A673 (cell line): ENCODE measurements around the gene LAMB4. TPM values are rescaled to one million over a fixed set of nuclear protein-coding genes. Genes with fewer than 3 reads are reported as not detected.

Experiments used
- BruUV-seq: library from RNA; stranded (reverse); fragments of 400-500 nt; replicated peaks from 2 replicates; lab custom pipeline; 2021; lab: Mats Ljungman, UMichigan
- CTCF ChIA-PET: fragments of 300-600 bp; sonication (Branson Sonifier 250); formaldehyde crosslinking; loops from one replicate; lab custom pipeline; 2022; ENCODE audit warnings: antibody characterized with exemption; lab: Charles Lee
- POLR2A ChIA-PET: fragments of 300-600 bp; sonication (Branson Sonifier 250); formaldehyde crosslinking; loops from one replicate; lab custom pipeline; 2022; ENCODE audit warnings: antibody characterized with exemption; ENCODE audit not compliant: low non-redundant PET; lab: Charles Lee
- DNase-seq: peaks from one replicate; pipeline ENCODE4 v3.0.0-alpha.2; 2015; ENCODE audit warnings: low spot score
- H3K27ac ChIP-seq: fragments of 200-600 bp; sonication (generic); 2 replicates; pipeline ENCODE4 v1.5.1; 2016; ENCODE audit warnings: mixed run types, low read depth, mild to moderate bottlenecking, mixed read lengths, antibody characterized with exemption, low read length; ENCODE audit not compliant: poor library complexity, severe bottlenecking
- H3K27me3 ChIP-seq: fragments of 200-600 bp; sonication (generic); replicated peaks from 2 replicates; pipeline ENCODE4 v1.6.1; 2017; ENCODE audit warnings: mixed run types, low read depth, mild to moderate bottlenecking, mixed read lengths, antibody characterized with exemption, low read length; ENCODE audit not compliant: insufficient read depth, poor library complexity
- H3K36me3 ChIP-seq: fragments of 200-600 bp; sonication (generic); 2 replicates; pipeline ENCODE4 v1.6.1; 2016; ENCODE audit warnings: mixed run types, mild to moderate bottlenecking, mixed read lengths, antibody characterized with exemption, low read length; ENCODE audit not compliant: insufficient read depth, poor library complexity, severe bottlenecking
- H3K4me1 ChIP-seq: fragments of 200-600 bp; sonication (generic); 2 replicates; pipeline ENCODE4 v1.6.1; 2017; ENCODE audit warnings: mixed run types, mild to moderate bottlenecking, mixed read lengths, antibody characterized with exemption, low read length; ENCODE audit not compliant: insufficient read depth, poor library complexity, severe bottlenecking
- H3K4me3 ChIP-seq: fragments of 200-600 bp; sonication (generic); 2 replicates; pipeline ENCODE4 v1.5.1; 2016; ENCODE audit warnings: low read depth, mixed run types, mild to moderate bottlenecking, mixed read lengths, low read length; ENCODE audit not compliant: poor library complexity, severe bottlenecking
- H3K9me3 ChIP-seq: fragments of 200-600 bp; sonication (generic); 2 replicates; pipeline ENCODE4 v1.6.1; 2016; ENCODE audit warnings: mixed run types, low read depth, mild to moderate bottlenecking, mixed read lengths, antibody characterized with exemption, low read length; ENCODE audit not compliant: poor library complexity, severe bottlenecking
- EZH2 ChIP-seq: fragments of 200-600 bp; sonication (generic); IDR thresholded peaks from 2 replicates; pipeline ENCODE4 v1.6.1; 2017; ENCODE audit warnings: borderline replicate concordance, low read depth, mild to moderate bottlenecking, mixed read lengths, antibody characterized with exemption, low read length; ENCODE audit not compliant: poor library complexity, severe bottlenecking
- intact Hi-C: fragments of 100-400 bp; cut with micrococcal nuclease; formaldehyde crosslinking; loops from one replicate; pipeline ENCODE4 v1.10.0; 2022; ENCODE audit not compliant: unreplicated experiment
- total RNA-seq: library from RNA; stranded (reverse); gene quantifications from 2 replicates; pipeline ENCODE4 v1.2.3, GENCODE V29; 2021
- TF ChIP-seq, protein P1 (sequence below): fragments of 300-800, 200-600 bp; sonication (generic); conservative IDR thresholded peaks from 2 replicates; pipeline ENCODE4 v1.5.1; 2017; ENCODE audit warnings: low read depth, mild to moderate bottlenecking, antibody characterized with exemption, low read length, moderate library complexity, mixed read lengths

Gene LAMB4
- total RNA-seq, 1 experiment from 2014 or later, result 0.21 TPM

DNA sequence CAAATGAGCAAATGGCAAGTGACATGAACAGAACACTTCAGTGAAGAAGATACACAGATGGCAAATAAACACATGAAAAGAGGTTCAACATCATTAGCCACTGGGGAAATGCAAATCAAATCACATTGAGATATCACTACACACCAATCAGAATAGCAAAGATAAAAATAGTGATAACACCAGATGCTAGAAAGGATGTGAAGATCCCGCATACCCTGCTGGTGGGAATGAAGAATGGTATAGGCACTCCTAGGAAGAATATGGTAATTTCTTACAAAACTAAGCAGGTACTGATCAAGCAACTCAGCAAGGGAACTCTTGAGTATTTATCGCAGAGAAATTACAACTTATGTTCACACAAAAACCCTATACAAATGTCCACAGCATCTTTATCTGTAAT is 11.2 kb downstream of the LAMB4 start:
- no peaks in the 10 kb centered on the region for H3K36me3 ChIP-seq
- ChIA-PET POLR2A (no interaction called here), CTCF (no interaction called here)
- no TSS peak for BruUV-seq
- no peaks in the 10 kb centered on the region for H3K27me3 ChIP-seq
- no peaks in the 10 kb centered on the region for H3K4me1 ChIP-seq
- TF ChIP-seq, protein P1, sequence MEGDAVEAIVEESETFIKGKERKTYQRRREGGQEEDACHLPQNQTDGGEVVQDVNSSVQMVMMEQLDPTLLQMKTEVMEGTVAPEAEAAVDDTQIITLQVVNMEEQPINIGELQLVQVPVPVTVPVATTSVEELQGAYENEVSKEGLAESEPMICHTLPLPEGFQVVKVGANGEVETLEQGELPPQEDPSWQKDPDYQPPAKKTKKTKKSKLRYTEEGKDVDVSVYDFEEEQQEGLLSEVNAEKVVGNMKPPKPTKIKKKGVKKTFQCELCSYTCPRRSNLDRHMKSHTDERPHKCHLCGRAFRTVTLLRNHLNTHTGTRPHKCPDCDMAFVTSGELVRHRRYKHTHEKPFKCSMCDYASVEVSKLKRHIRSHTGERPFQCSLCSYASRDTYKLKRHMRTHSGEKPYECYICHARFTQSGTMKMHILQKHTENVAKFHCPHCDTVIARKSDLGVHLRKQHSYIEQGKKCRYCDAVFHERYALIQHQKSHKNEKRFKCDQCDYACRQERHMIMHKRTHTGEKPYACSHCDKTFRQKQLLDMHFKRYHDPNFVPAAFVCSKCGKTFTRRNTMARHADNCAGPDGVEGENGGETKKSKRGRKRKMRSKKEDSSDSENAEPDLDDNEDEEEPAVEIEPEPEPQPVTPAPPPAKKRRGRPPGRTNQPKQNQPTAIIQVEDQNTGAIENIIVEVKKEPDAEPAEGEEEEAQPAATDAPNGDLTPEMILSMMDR, result no peak
- no peak for TF ChIP-seq EZH2
- no peak overlapping the region for H3K4me3 ChIP-seq
- no peaks in the 10 kb centered on the region for H3K9me3 ChIP-seq
- no peak overlapping the region for H3K27ac ChIP-seq
- no peak for DNase-seq
- intact Hi-C loops, result no loop called here

DNA sequence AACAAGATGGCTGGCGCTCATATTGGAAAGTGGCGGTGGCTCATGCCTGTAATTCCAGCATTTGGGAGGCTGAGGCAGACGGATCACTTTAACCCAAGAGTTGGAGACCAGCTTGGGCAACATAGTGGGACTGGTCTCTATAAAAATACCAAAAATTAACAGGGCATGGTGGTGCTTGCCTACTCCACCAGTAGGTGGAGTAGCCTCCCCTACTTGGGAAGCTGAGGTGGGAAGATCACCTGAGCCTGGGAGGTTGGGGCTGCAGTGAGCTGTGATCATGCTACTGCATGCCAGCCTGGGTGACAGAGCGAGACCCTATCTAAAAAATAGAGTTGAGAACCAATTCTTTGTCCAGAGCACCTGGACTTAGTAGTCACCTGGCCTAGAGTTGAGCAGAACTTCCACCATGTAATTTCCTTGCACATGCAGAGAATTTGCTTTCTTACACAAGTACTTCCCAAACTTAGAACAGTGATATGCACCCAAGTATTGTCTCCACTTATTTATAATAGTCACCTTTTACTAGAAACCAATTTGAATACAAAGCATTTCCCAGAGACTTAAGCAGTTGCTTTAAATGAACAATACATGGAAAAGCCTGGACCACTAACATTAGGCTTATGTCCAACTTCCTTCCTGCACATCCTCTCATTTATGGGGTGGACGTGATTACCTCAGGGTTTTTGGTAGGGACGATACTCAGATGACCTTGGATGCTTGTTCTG is 15.9 kb downstream of the LAMB4 start:
- DNase-seq, result peak; percentile 25
- Histone ChIP-seq H3K4me1 (no peaks in the 10 kb centered on the region), H3K27me3 (no peaks in the 10 kb centered on the region), H3K27ac (no peak overlapping the region), H3K36me3 (no peaks in the 10 kb centered on the region), H3K4me3 (no peak overlapping the region), H3K9me3 (no peaks in the 10 kb centered on the region)
- TF ChIP-seq, protein P1, result peak; percentile 75
- TF ChIP-seq EZH2, result no peak
- no TSS peak for BruUV-seq
- CTCF ChIA-PET, result interaction anchor here (0.6 kb wide), 1 partner anchor 32 kb away, joined by 3 read pairs; no protein-coding TSS in a partner anchor
- POLR2A ChIA-PET, result no interaction called here
- intact Hi-C loops, result loop anchor here (1.0 to 5.0 kb wide), 2 partner anchors 33 to 383 kb away; no protein-coding TSS in a partner anchor

DNA sequence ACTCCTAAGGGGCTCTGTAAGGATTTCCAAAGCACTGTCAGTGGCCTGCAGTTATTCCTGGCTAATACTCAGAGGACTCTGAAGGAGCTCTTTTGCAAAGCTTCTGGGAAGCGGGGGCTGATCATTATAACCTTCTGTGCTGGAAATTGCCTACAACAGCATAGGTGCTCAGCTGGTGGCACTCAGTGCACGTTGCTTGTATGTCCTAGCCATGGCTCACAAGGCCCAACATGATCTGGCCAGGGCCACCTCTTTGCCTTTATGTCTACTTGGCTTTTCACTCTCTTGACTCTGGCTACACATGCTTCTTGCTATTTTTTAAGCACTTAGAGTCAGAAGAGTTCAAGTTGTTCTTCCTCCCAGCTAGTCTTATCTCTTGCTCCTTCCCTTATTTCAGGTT is 17.5 kb downstream of the LAMB4 start:
- POLR2A ChIA-PET, result no interaction called here
- Histone ChIP-seq H3K4me3 (no peak overlapping the region), H3K27ac (no peak overlapping the region), H3K36me3 (no peaks in the 10 kb centered on the region), H3K4me1 (no peaks in the 10 kb centered on the region), H3K27me3 (no peaks in the 10 kb centered on the region), H3K9me3 (no peaks in the 10 kb centered on the region)
- BruUV-seq, result no TSS peak
- intact Hi-C loops, result loop anchor here (5.0 kb wide), 1 partner anchor 35 kb away; no protein-coding TSS in a partner anchor
- TF ChIP-seq, protein P1, result no peak
- no peak for TF ChIP-seq EZH2
- DNase-seq, result no peak
- CTCF ChIA-PET, result no interaction called here
